Left lung (tissue), 14 donors: Measurements from ENCODE around the gene GSTM3. TPM values are rescaled to one million over a fixed set of nuclear protein-coding genes. Genes with fewer than 3 reads are reported as not detected.

ENCODE experiments used
- ATAC-seq: fragments of 200-7000 bp; cut with Tn5 transposase; one replicate; pipeline ENCODE4 v1.9.1; 2020; ENCODE audit warnings: moderate library complexity
- DNase-seq, 4 donors: peaks; one replicate each; pipeline ENCODE4 v3.0.0-alpha.2; 2013 to 2020
- H3K27ac ChIP-seq, 2 donors: fragments of 200-600 bp; sonication (generic) in 1 of 2; one replicate each; pipeline versions ENCODE4 v1.5.0 to v1.8.0; 2020 to 2021
- H3K27me3 ChIP-seq, 2 donors: fragments of 200-600 bp; sonication (generic) in 1 of 2; one replicate each; pipeline versions ENCODE4 v1.5.0 to v1.8.0; 2020 to 2021
- H3K36me3 ChIP-seq, 2 donors: fragments of 200-600 bp; sonication (generic) in 1 of 2; one replicate each; pipeline versions ENCODE4 v1.5.0 to v1.8.0; 2020 to 2021
- H3K4me1 ChIP-seq, 2 donors: fragments of 200-600 bp; one replicate each; pipeline ENCODE4 v1.8.0; 2021
- H3K4me3 ChIP-seq, 2 donors: fragments of 200-600 bp; sonication (generic) in 1 of 2; one replicate each; pipeline versions ENCODE4 v1.5.0 to v1.8.0; 2020 to 2021; ENCODE audit warnings: mild to moderate bottlenecking in 1 of 2
- H3K9me3 ChIP-seq, 2 donors: fragments of 200-600 bp; sonication (generic) in 1 of 2; one replicate each; pipeline versions ENCODE4 v1.5.0 to v1.8.0; 2020 to 2021
- CTCF ChIP-seq, 2 donors: fragments of 200-600 bp; sonication (generic) in 1 of 2; IDR thresholded peaks; one replicate each; pipeline versions ENCODE4 v1.5.0 to v1.8.0; 2021; ENCODE audit warnings: antibody characterized with exemption in 2 of 2
- intact Hi-C, 2 donors: fragments of 100-400 bp; cut with DNase I; formaldehyde crosslinking; loops; one replicate each; pipeline versions ENCODE4 v1.11.2 to v1.14.2; 2022
- long read RNA-seq, 12 donors: library from polyadenylated mRNA in 2 of 12; unstranded in 2 of 12; transcript quantifications; one replicate each; pipeline ENCODE4 v2.0.0 and lab custom pipeline, GENCODE V29; 2019 to 2026
- polyA plus RNA-seq, 6 donors: library from polyadenylated mRNA; unstranded; fragments of 120-200 nt; gene quantifications; one replicate each; pipeline ENCODE4 v1.2.1, GENCODE V29; 2013; ENCODE audit not compliant: insufficient read length in 6 of 6
- total RNA-seq, 2 donors: library from RNA; stranded (reverse); fragmentation: NEBNext Ultra II Directional; extraction: Animal tissue kit (Norgen Biotek cat#: 25700); gene quantifications; one replicate each; pipeline ENCODE4 v1.2.1, GENCODE V29; 2021
- donor health status: DM: no; HTN: yes; CAD: no.
- donor health status: DM: no; HTN: no; CAD: no.

The GSTM3 gene
- total RNA-seq (10 to 100 TPM; 13.8 to 30.9 TPM), polyA plus RNA-seq (100 to 1,000 TPM in 4 of 6 donors, 10 to 100 TPM in 2; 83.6 to 142 (median 114) TPM)
- long read RNA-seq, donor 1, full-length matches to known transcripts = 83 of 137 reads
- long read RNA-seq, donor 1, partial matches to known transcripts = 42 of 137 reads
- long read RNA-seq, donor 1, other reads (novel, unspliced or antisense) = 12 of 137 reads
- long read RNA-seq, donor 2, full-length matches to known transcripts = 68 of 92 reads
- long read RNA-seq, donor 2, partial matches to known transcripts = 19 of 92 reads
- long read RNA-seq, donor 2, other reads (novel, unspliced or antisense) = 5 of 92 reads
- long read RNA-seq, donor 3, full-length matches to known transcripts = 44 of 62 reads
- long read RNA-seq, donor 3, partial matches to known transcripts = 8 of 62 reads
- long read RNA-seq, donor 3, other reads (novel, unspliced or antisense) = 10 of 62 reads
- long read RNA-seq, donor 4, full-length matches to known transcripts = 12 of 15 reads
- long read RNA-seq, donor 4, partial matches to known transcripts = 0 of 15 reads
- long read RNA-seq, donor 4, other reads (novel, unspliced or antisense) = 3 of 15 reads
- long read RNA-seq, donor 5, full-length matches to known transcripts = 58 of 77 reads
- long read RNA-seq, donor 5, partial matches to known transcripts = 12 of 77 reads
- long read RNA-seq, donor 5, other reads (novel, unspliced or antisense) = 7 of 77 reads
- long read RNA-seq, donor 6, full-length matches to known transcripts = 53 of 68 reads
- long read RNA-seq, donor 6, partial matches to known transcripts = 15 of 68 reads
- long read RNA-seq, donor 6, other reads (novel, unspliced or antisense) = 0 of 68 reads
- long read RNA-seq, donor 7, full-length matches to known transcripts = 43 of 48 reads
- long read RNA-seq, donor 7, partial matches to known transcripts = 5 of 48 reads
- long read RNA-seq, donor 7, other reads (novel, unspliced or antisense) = 0 of 48 reads
- long read RNA-seq, donor 8, full-length matches to known transcripts = 30 of 39 reads
- long read RNA-seq, donor 8, partial matches to known transcripts = 9 of 39 reads
- long read RNA-seq, donor 8, other reads (novel, unspliced or antisense) = 0 of 39 reads
- long read RNA-seq, donor 9 = 0 reads
- long read RNA-seq, donor 10, full-length matches to known transcripts = 26 of 29 reads
- long read RNA-seq, donor 10, partial matches to known transcripts = 1 of 29 reads
- long read RNA-seq, donor 10, other reads (novel, unspliced or antisense) = 2 of 29 reads
- long read RNA-seq, donor 11, full-length matches to known transcripts = 48 of 68 reads
- long read RNA-seq, donor 11, partial matches to known transcripts = 15 of 68 reads
- long read RNA-seq, donor 11, other reads (novel, unspliced or antisense) = 5 of 68 reads
- long read RNA-seq, donor 12, full-length matches to known transcripts = 51 of 59 reads
- long read RNA-seq, donor 12, partial matches to known transcripts = 8 of 59 reads
- long read RNA-seq, donor 12, other reads (novel, unspliced or antisense) = 0 of 59 reads

- DNase-seq (no peak), ATAC-seq (peak; percentile 36)
- no peak for TF ChIP-seq CTCF (IDR thresholded peaks at IDR 0.05)
- Histone ChIP-seq H3K27ac (peak within 1 kb of the TSS in 1 of 2 donors; percentile 72), H3K27me3 (peaks cover 7 to 22% of the 10 kb centered on the region in 2 donors), H3K4me1 (peaks cover 5 to 18% of the 10 kb centered on the region in 2 donors), H3K36me3 (no peaks in the 10 kb centered on the region), H3K9me3 (no peaks in the 10 kb centered on the region), H3K4me3 (peak within 1 kb of the TSS; percentile 53 to 69)
- intact Hi-C loops = no loop called here
Measured at GRCh38 chr1:109740615-109741373, at the start of gene GSTM3. Gene GSTM3 (minus strand): TSS chr1:109741038. CDS start chr1:109740287, 751 bp downstream.

DNA sequence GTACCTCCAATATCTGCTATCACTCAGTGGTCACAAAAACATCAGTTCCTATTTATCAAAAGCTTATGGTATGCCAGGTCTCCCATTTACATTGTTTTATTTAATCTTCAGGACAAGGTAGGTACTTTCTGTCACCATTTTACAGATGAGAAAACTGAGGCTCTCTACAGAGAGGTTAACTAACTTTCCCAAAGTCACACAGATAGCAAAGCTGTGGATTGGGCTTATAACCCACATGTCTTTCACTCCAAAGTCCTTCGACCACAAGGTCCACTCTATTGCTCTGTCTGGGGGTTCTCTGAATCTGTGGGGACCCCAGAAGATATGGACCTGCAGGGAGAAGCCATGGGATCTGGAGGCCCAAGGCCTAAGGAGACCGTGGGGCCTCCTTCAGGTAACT is 49.5 kb upstream of the GSTM3 start:
- no peak overlapping the region for H3K4me3 ChIP-seq
- peaks cover 28 to 81% of the 10 kb centered on the region in 2 donors for H3K4me1 ChIP-seq
- TF ChIP-seq CTCF (IDR thresholded peaks at IDR 0.05) = no peak
- ATAC-seq (no peak), DNase-seq (no peak)
- peak overlapping the region; percentile 30 to 81 for H3K27ac ChIP-seq
- H3K36me3 ChIP-seq = no peaks in the 10 kb centered on the region
- no peaks in the 10 kb centered on the region for H3K9me3 ChIP-seq
- no peaks in the 10 kb centered on the region for H3K27me3 ChIP-seq
- intact Hi-C loops = loop anchor here in 1 of 2 donors (5.0 to 10.0 kb wide), 2 partner anchors 124 to 192 kb away; partner anchors contain the start of genes AHCYL1 and CSF1

DNA sequence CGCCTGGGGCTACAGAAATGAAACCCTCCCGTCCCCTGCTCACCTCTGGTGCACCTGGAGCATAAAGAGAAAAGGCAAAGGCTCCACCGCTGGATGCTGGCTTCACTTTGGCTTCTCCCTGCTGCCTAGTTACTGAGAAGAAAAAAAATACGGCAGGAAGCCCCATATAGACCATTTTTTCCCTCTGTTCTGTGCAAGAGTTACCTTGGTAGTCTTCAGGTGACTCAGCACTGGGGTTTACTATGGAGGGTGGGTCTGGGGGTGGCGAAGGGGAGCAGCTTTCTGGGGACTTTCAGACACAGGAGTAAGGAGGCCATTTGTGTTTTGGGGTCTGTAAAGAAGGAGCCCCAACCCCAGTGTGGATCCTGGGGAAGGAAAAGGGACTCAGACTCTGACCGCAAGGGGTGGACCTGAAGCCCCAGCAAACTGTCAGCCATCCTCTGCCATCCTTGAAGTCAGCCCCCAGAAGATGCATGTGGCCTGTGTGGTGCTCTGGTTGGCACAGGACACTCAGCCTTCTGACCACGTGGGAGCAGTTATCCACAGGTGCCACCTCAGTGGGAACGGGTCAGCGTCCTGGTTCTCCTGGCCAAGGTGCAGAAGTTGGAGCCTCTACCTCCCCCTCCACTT is 48.8 kb upstream of the GSTM3 start:
- intact Hi-C loops = loop anchor here in 1 of 2 donors (5.0 to 10.0 kb wide), 2 partner anchors 125 to 193 kb away; partner anchors contain the start of genes AHCYL1 and CSF1
- DNase-seq = peak in 1 of 4 donors; percentile 22
- Histone ChIP-seq H3K4me3 (no peak overlapping the region), H3K36me3 (no peaks in the 10 kb centered on the region), H3K27ac (peak overlapping the region in 1 of 2 donors; percentile 81), H3K9me3 (no peaks in the 10 kb centered on the region), H3K27me3 (no peaks in the 10 kb centered on the region), H3K4me1 (peaks cover 28 to 80% of the 10 kb centered on the region in 2 donors)
- no peak for TF ChIP-seq CTCF (IDR thresholded peaks at IDR 0.05)
- ATAC-seq = no peak
